ENCODE results near the gene SLC6A18.
"Not testable (repeated sequence)": the region's sequence is repeated elsewhere in the genome, so short reads cannot be mapped to it uniquely, and the experiment has no call there.

GRCh38 chr5:1290956-1291355 is 65.8 kb downstream of the SLC6A18 start:
- TF ChIP-seq, protein P1, sequence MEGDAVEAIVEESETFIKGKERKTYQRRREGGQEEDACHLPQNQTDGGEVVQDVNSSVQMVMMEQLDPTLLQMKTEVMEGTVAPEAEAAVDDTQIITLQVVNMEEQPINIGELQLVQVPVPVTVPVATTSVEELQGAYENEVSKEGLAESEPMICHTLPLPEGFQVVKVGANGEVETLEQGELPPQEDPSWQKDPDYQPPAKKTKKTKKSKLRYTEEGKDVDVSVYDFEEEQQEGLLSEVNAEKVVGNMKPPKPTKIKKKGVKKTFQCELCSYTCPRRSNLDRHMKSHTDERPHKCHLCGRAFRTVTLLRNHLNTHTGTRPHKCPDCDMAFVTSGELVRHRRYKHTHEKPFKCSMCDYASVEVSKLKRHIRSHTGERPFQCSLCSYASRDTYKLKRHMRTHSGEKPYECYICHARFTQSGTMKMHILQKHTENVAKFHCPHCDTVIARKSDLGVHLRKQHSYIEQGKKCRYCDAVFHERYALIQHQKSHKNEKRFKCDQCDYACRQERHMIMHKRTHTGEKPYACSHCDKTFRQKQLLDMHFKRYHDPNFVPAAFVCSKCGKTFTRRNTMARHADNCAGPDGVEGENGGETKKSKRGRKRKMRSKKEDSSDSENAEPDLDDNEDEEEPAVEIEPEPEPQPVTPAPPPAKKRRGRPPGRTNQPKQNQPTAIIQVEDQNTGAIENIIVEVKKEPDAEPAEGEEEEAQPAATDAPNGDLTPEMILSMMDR (IDR thresholded peaks at IDR 0.05; ENCODE audit: low read length): not testable (repeated sequence)
- not testable (repeated sequence) for TF ChIP-seq EZH2 (optimal IDR thresholded peaks at IDR 0.05; ENCODE audit: low read depth, low read length)
